GM23248 (cell line): ENCODE data around the gene TMEM132C.

Source experiments
- EZH2 ChIP-seq: fragments of 200-600 bp; sonication (generic); IDR thresholded peaks from 2 replicates; pipeline ENCODE4 v1.6.1; 2018; ENCODE audit warnings: antibody characterized with exemption, mild to moderate bottlenecking; ENCODE audit not compliant: insufficient read depth, poor library complexity, severe bottlenecking
- EZH2phosphoT487 ChIP-seq: fragments of 200-600 bp; sonication (generic); IDR thresholded peaks from 2 replicates; pipeline ENCODE4 v1.6.1; 2018; ENCODE audit warnings: antibody characterized with exemption, moderate library complexity, mild to moderate bottlenecking, low read depth; ENCODE audit not compliant: insufficient read depth

GRCh38 chr12:128337431-128338170 lies 70.6 kb downstream of the TMEM132C start:
- TF ChIP-seq EZH2, result no peak
- no peak for TF ChIP-seq EZH2phosphoT487
